Progenitor cell of endocrine pancreas (in vitro differentiated cells): Measurements from ENCODE around the gene NCAPG. TPM values are rescaled to one million over a fixed set of nuclear protein-coding genes. Genes with fewer than 3 reads are reported as not detected.

Experiments
- DNase-seq: peaks from one replicate; pipeline ENCODE4 v3.0.0; 2021; ENCODE audit warnings: low spot score; ENCODE audit not compliant: unreplicated experiment
- H3K27ac Mint-ChIP-seq: 2 replicates; pipeline ENCODE4 v1.8.0; 2021; ENCODE audit warnings: mild to moderate bottlenecking, moderate library complexity, mixed read lengths
- H3K27me3 Mint-ChIP-seq: 2 replicates; pipeline ENCODE4 v1.8.0; 2021; ENCODE audit warnings: mixed read lengths
- H3K36me3 Mint-ChIP-seq: 2 replicates; pipeline ENCODE4 v1.8.0; 2022; ENCODE audit warnings: mixed read lengths; ENCODE audit not compliant: insufficient read depth
- H3K4me1 Mint-ChIP-seq: 2 replicates; pipeline ENCODE4 v1.8.0; 2021; ENCODE audit warnings: low read depth, mixed read lengths
- H3K4me3 Mint-ChIP-seq: 2 replicates; pipeline ENCODE4 v1.8.0; 2021; ENCODE audit warnings: low read depth, mild to moderate bottlenecking, moderate library complexity, mixed read lengths
- H3K9me3 Mint-ChIP-seq: 2 replicates; pipeline ENCODE4 v1.8.0; 2021; ENCODE audit warnings: low read depth, mixed read lengths
- total RNA-seq: library from RNA; stranded (reverse); gene quantifications from 2 replicates; pipeline ENCODE4 v1.2.1, GENCODE V29; 2021
- TF ChIP-seq, protein P1 (sequence below): fragments of 200-600 bp; sonication (generic); IDR thresholded peaks from one replicate; pipeline ENCODE4 v1.5.0; 2021; ENCODE audit warnings: antibody characterized with exemption, mild to moderate bottlenecking; ENCODE audit not compliant: unreplicated experiment

NCAPG gene
- total RNA-seq, 1 donor from 2014 or later: 22.0 TPM

DNA sequence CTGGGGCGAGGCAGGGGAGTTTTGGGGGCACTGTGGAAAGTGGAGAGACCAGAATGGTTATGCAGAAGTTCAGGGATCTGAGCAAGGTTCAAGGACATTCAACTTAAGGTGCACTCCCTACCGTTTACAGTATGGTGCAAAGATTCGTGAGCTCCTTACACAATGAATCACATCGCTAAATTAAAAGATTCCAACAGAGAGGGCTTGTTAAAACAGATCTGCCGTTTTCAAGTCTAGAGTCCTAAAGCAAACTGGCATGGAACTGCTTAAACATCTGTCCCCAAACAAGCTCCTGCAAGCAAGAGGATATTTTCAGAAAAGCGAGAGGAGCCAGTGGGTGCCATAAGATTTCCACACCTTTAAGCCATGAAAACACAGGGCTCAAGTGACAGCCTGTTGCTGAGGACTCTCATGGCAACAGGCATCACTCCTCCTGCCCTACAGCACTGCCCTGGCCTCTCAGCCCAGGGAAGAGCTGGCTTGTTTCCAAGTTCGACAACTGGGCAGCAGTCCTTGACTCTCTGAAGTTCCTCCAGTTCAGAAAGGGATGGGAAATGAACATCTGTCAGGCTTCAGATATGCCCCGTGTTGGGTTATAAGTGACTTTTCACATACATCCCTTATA is 39.4 kb upstream of the NCAPG start:
- Mint-ChIP-seq H3K9me3 (no peaks in the 10 kb centered on the region), H3K36me3 (no peaks in the 10 kb centered on the region), H3K4me3 (no peak overlapping the region), H3K27ac (no peak overlapping the region), H3K4me1 (no peaks in the 10 kb centered on the region), H3K27me3 (no peaks in the 10 kb centered on the region)
- TF ChIP-seq, protein P1, sequence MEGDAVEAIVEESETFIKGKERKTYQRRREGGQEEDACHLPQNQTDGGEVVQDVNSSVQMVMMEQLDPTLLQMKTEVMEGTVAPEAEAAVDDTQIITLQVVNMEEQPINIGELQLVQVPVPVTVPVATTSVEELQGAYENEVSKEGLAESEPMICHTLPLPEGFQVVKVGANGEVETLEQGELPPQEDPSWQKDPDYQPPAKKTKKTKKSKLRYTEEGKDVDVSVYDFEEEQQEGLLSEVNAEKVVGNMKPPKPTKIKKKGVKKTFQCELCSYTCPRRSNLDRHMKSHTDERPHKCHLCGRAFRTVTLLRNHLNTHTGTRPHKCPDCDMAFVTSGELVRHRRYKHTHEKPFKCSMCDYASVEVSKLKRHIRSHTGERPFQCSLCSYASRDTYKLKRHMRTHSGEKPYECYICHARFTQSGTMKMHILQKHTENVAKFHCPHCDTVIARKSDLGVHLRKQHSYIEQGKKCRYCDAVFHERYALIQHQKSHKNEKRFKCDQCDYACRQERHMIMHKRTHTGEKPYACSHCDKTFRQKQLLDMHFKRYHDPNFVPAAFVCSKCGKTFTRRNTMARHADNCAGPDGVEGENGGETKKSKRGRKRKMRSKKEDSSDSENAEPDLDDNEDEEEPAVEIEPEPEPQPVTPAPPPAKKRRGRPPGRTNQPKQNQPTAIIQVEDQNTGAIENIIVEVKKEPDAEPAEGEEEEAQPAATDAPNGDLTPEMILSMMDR: no peak
- DNase-seq: no peak

DNA sequence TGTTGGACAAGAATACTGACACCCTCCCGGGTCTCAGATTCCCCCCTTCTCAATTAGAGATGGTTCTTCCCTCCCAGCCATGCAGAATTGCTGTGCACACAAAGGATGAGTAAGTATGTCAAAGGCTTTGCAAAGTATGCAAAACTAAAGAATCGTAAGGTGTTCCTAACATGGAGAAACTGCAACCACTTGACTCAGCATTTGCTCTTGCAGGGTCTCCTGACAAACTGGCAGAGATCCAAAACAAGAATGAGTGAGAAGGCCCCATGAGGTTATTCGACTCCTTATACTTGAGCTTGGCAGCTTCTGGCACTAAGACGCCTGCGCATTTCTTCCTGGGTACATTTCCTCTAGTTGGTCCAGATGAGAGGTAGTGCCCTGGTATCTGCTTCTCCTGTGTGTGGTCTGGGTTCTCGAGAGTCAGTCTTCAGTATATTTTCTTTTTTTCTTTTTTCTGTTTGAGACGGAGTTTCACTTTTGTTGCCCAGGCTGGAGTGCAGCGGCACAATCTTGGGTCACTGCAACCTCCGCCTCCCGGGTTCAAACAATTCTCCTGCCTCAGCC is 37.6 kb upstream of the NCAPG start:
- no peaks in the 10 kb centered on the region for H3K9me3 Mint-ChIP-seq
- no peak overlapping the region for H3K27ac Mint-ChIP-seq
- TF ChIP-seq, protein P1: no peak
- DNase-seq: no peak
- no peaks in the 10 kb centered on the region for H3K4me1 Mint-ChIP-seq
- no peaks in the 10 kb centered on the region for H3K36me3 Mint-ChIP-seq
- H3K27me3 Mint-ChIP-seq: peaks cover 4% of the 10 kb centered on the region
- H3K4me3 Mint-ChIP-seq: no peak overlapping the region

DNA sequence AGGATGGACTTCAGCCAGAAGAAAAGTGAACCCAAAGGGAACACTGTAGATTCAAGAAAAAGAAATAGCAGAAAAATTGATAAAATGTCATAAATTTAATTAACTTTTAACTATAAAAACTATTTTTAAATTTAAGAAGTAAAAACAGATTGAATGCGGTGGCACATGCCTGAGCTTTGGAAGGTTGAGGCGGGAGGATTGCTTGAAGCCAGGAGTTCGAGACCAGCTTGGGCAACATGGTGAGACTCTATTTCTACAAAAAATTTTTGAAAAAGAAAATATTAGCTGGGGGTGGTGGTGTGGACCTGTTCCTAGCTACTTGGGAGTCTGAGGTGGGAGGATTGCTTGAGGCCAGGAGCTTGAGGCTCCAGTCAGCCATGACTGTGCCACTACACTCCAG is 32.3 kb upstream of the NCAPG start:
- peaks cover 49% of the 10 kb centered on the region for H3K27me3 Mint-ChIP-seq
- H3K4me1 Mint-ChIP-seq: peaks cover 9% of the 10 kb centered on the region
- H3K36me3 Mint-ChIP-seq: no peaks in the 10 kb centered on the region
- TF ChIP-seq, protein P1: no peak
- H3K4me3 Mint-ChIP-seq: no peak overlapping the region
- H3K9me3 Mint-ChIP-seq: no peaks in the 10 kb centered on the region
- DNase-seq: no peak
- H3K27ac Mint-ChIP-seq: no peak overlapping the region

DNA sequence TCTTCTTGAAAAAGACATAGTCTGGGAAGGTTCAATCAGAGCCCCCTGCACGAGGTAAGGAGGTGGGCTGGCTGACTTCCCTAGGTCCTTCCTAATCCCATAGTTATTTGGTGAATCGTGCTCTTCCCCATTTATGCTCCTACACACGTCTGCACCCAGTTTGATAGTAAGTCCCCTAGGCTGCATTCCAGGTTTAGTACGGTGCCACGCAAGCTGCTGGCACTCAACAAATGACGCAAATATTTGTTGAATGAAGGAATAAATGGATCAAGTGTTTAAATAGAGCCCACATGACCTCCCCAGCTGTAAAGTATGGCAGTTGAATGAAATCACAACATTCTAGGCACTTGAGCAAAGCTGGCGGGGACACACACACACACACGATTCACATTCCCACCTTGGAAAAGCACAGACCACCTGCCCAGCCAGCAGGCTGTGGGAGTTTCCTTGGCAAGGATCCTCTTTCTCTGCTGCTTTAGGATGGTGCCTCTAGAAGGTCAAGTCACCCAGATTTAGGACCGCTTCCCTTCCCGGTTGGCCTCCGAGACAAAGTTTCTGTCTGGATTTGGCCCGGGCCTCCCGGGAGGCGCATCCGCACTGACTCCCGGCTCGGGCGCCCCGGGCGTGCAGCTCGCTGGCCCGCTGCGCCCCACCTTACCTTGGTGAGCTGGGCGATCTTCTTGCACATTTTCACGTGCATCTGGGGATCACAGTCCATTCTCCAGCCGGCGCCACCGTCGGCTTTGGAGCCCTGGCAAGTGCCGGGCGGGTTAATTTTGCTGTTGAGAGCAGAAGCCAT is 30.1 kb upstream of the NCAPG start:
- Mint-ChIP-seq H3K27me3 (peaks cover 55% of the 10 kb centered on the region), H3K9me3 (no peaks in the 10 kb centered on the region), H3K4me1 (peaks cover 9% of the 10 kb centered on the region), H3K36me3 (no peaks in the 10 kb centered on the region), H3K4me3 (peak overlapping the region; percentile 56), H3K27ac (no peak overlapping the region)
- TF ChIP-seq, protein P1: no peak
- no peak for DNase-seq
